Effector memory CD8-positive, alpha-beta T cell (primary cell): Measurements from ENCODE around the gene TIPARP.
"Not testable (repeated sequence)": the region's sequence is repeated elsewhere in the genome, so short reads cannot be mapped to it uniquely, and the experiment has no call there.

ENCODE experiments used
- ATAC-seq: fragments of 150-1000 bp; cut with Tn5 transposase; replicated peaks from 2 replicates; pipeline ENCODE4 v1.10.0; 2021; ENCODE audit warnings: mild to moderate bottlenecking, moderate library complexity
- DNase-seq, 3 experiments: peaks; one replicate each; pipeline ENCODE4 v3.0.0; 2021
- H3K27ac Mint-ChIP-seq, 2 donors: one replicate each; pipeline ENCODE4 v1.8.0; 2022; ENCODE audit warnings: mild to moderate bottlenecking in 2 of 2, mixed read lengths in 2 of 2, moderate library complexity in 2 of 2
- H3K27me3 Mint-ChIP-seq, 2 donors: one replicate each; pipeline ENCODE4 v1.8.0; 2022; ENCODE audit warnings: mixed read lengths in 2 of 2
- H3K36me3 Mint-ChIP-seq: one replicate; pipeline ENCODE4 v1.8.0; 2022; ENCODE audit warnings: mild to moderate bottlenecking, moderate library complexity, mixed read lengths; ENCODE audit not compliant: insufficient read depth
- H3K4me1 Mint-ChIP-seq, 2 donors: one replicate each; pipeline ENCODE4 v1.8.0; 2022; ENCODE audit warnings: low read depth in 2 of 2, mixed read lengths in 2 of 2
- H3K4me3 Mint-ChIP-seq, 2 donors: one replicate each; pipeline ENCODE4 v1.8.0; 2022; ENCODE audit warnings: mild to moderate bottlenecking in 2 of 2, mixed read lengths in 2 of 2, moderate library complexity in 2 of 2
- H3K9me3 Mint-ChIP-seq, 2 donors: one replicate each; pipeline ENCODE4 v1.8.0; 2022; ENCODE audit warnings: mixed read lengths in 2 of 2

Gene TIPARP

DNA sequence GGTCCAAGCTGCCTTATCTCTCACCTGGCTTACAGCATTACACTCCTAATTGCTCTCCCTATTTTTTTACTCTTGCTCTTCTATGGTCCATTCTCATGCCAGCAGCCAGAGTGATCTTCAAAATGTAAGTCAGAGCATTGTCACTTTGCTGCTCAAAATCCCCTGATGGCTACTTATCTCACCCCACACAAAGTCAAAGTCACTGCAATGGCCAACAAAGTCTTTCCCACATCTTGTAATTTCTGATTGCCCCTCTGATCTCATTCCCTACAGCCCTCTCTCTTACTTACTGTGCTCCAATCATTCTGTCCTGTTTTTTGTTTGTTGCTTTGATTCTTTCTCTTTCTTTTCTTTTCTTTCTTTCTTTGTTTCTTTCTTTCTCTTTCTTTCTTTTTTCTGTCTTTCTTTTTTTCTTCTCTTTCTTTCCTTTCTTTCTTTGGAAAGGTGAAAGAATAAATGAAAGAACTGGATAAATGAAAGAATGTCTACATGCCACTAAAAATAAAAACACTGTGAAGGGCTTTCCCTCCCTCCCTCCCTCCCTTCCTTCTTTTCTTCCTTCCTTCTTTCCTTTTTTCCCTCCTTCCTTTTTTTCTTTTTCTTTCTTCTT is 34.9 kb upstream of the TIPARP start:
- DNase-seq: no peak
- no peaks in the 10 kb centered on the region for H3K9me3 Mint-ChIP-seq
- H3K27ac Mint-ChIP-seq: no peak overlapping the region
- H3K27me3 Mint-ChIP-seq: no peaks in the 10 kb centered on the region
- H3K4me1 Mint-ChIP-seq: peaks cover 3 to 9% of the 10 kb centered on the region in 2 donors
- H3K36me3 Mint-ChIP-seq: no peaks in the 10 kb centered on the region
- H3K4me3 Mint-ChIP-seq: no peak overlapping the region
- ATAC-seq: no peak

DNA sequence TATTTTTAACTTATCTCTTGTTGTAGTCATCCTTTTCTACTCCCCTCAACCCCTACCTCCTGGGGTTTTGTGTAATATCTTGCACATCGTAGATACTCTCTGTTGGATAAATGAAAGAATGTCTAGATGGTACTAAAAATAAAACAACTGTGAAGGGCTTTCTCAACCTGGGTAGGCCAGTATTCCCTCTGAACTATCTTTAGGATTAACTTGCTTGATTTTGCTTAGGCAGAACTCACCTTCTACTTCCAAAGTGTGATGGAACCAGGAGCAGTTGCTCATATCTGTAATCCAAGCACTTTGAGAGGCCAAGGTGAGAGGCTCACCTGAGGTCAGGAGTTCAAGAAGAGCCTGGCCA is 32.8 kb upstream of the TIPARP start:
- ATAC-seq (no peak), DNase-seq (no peak)
- Mint-ChIP-seq H3K36me3 (no peaks in the 10 kb centered on the region), H3K9me3 (no peaks in the 10 kb centered on the region), H3K27me3 (peaks cover 0 to 8% of the 10 kb centered on the region in 2 donors), H3K4me3 (no peak overlapping the region), H3K27ac (no peak overlapping the region), H3K4me1 (peaks cover 3 to 9% of the 10 kb centered on the region in 2 donors)

DNA sequence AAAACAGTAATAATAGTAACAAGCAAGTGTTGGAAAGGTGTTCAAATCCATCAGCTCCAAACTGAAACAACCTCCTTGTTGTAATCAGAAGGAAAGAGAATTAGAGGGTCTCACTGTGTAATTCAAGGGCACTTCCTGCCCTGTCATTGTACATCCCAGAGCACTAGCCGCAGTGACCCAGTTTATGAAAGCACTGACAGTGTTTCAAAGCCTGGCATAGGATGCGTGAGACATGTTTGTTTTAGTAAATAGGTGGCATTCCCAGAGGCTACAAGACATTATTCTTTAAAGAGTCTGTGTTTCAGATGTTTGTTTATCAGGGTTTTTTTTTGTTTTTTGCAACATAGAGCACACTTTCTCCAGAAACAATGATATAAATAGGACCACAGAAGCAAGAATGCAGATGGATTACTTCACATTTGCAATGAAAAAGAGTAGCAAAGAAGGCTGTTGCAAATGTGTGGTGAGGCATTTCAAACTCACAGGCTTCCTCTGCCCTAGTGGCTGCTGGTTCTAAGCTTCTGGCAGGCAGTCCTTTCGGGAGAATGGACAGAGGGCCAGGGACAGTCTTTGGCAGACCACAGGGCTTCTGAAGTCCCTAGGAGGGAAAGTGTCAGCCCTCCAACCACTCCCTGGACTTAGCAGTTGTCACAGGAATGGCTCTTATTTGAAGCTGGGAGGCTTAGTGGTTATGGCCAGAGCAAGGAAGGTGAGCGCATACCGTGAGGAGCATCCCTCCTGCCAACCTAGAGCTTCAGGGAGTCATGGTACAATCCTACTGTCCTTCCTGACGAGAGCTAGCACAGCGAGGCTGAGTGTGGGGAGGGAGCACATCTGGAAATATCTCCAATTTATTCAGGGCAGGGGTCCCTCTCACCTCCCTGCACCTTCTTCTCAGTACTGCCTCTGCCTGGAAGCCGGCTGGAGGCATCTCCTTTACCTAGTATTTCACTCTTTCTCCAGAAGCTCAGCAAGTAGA is 31.4 kb upstream of the TIPARP start:
- Mint-ChIP-seq H3K9me3 (no peaks in the 10 kb centered on the region), H3K4me3 (peak overlapping the region; percentile 3 to 45), H3K4me1 (peaks cover 3 to 9% of the 10 kb centered on the region in 2 donors), H3K27ac (peak overlapping the region; percentile 10 to 25), H3K36me3 (no peaks in the 10 kb centered on the region), H3K27me3 (peaks cover 0 to 11% of the 10 kb centered on the region in 2 donors)
- DNase-seq: no peak
- ATAC-seq: peak; percentile 71

DNA sequence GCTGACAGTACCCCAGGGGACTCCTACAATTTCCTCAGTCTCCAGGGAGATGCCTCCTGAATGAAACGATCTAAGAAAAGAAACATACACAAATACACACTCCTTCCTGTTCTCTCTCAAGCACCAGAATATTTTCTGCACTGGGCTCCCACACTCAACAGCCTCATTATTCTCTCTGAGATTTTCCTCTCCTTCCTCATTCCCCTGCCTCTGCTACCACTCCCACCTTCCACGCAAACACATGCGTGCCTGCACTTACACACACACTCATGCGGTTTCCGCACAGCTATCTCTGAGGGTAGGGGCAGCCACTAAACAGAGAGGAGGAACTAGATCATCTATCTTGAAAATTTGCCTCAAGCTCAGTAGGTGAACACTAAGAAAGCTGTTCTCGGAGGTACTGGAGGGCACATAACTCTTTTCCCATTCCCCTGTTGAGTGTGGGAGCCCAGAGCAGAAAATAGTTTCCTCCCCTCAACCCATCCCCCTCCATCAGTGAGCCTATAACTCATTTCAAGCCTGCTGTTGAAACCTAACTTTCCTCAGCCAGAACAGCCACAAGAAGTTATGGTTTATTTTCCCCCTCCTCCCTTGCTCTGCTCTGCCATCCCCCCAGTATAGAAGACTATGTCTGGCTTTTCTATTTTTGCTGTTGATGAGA is 30.5 kb upstream of the TIPARP start:
- H3K9me3 Mint-ChIP-seq: no peaks in the 10 kb centered on the region
- peak overlapping the region; percentile 10 to 25 for H3K27ac Mint-ChIP-seq
- ATAC-seq (peak; percentile 83), DNase-seq (no peak)
- H3K27me3 Mint-ChIP-seq: peaks cover 0 to 11% of the 10 kb centered on the region in 2 donors
- H3K4me3 Mint-ChIP-seq: peak overlapping the region; percentile 2 to 45
- H3K36me3 Mint-ChIP-seq: no peaks in the 10 kb centered on the region
- H3K4me1 Mint-ChIP-seq: peaks cover 3 to 9% of the 10 kb centered on the region in 2 donors

DNA sequence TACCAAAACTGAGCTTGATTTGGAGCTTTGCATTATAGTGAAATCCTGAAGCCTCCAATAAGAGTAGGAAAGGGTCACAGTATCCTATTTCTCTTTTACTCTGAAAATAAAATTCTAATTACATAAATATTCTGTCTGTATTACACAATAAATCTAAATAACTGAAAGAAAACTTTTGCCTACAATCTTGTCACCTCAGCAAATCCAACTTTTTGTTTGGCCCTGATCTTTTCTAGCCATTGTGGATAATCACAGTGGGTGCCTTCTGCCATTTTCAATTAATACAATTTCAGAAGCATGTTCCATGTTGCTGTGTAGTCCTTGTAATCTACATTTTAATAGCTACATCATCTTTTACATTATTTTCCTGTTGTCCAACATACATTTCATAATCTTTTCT is 29.4 kb upstream of the TIPARP start:
- Mint-ChIP-seq H3K4me1 (peaks cover 3 to 9% of the 10 kb centered on the region in 2 donors), H3K4me3 (no peak overlapping the region), H3K9me3 (no peaks in the 10 kb centered on the region), H3K27me3 (peaks cover 0 to 11% of the 10 kb centered on the region in 2 donors), H3K36me3 (no peaks in the 10 kb centered on the region), H3K27ac (no peak overlapping the region)
- DNase-seq (no peak), ATAC-seq (no peak)

DNA sequence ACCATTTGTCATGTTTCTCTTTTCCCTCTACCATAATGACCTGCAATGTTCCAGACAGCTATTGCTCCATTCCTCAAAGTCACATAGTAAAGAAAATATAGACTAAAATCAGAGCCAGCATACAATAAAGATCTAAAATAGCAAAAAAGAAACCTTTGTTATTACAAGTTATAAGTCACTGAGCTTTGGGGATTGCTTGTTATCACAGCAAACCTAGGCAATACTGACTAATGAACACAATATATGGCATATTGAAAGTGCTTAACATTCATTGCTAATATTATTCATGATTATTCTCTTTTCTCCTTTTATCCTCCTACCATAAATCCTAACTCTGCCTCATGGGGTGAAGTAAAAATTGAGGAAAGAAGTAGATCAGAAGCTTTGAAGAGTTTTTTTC is 27.4 kb upstream of the TIPARP start:
- peaks cover 3 to 9% of the 10 kb centered on the region in 2 donors for H3K4me1 Mint-ChIP-seq
- H3K27ac Mint-ChIP-seq: no peak overlapping the region
- no peaks in the 10 kb centered on the region for H3K36me3 Mint-ChIP-seq
- no peak overlapping the region for H3K4me3 Mint-ChIP-seq
- DNase-seq (no peak), ATAC-seq (no peak)
- no peaks in the 10 kb centered on the region for H3K9me3 Mint-ChIP-seq
- H3K27me3 Mint-ChIP-seq: peaks cover 0 to 11% of the 10 kb centered on the region in 2 donors

DNA sequence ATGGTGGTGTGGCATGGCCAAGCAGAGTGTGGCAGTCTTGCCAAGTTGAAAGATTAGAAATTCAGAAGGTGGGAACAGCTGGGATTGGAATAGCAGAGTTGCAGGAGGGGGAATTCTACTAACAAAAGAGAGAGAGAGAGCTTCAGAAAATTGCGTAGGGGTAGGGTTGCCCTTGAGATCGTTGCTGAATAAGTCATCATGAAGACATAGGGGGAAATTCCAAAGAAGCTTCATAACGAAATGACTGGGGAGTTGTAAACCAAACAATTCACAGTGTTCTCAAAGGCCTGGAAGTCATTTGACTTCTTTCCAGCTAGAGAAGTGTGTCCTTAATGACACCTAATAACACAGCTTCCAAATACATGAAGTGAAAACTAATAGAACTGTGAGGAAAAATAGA is 26.3 kb upstream of the TIPARP start:
- H3K9me3 Mint-ChIP-seq: no peaks in the 10 kb centered on the region
- H3K36me3 Mint-ChIP-seq: no peaks in the 10 kb centered on the region
- no peak overlapping the region for H3K4me3 Mint-ChIP-seq
- peaks cover 0 to 11% of the 10 kb centered on the region in 2 donors for H3K27me3 Mint-ChIP-seq
- DNase-seq (no peak), ATAC-seq (no peak)
- H3K4me1 Mint-ChIP-seq: peaks cover 3 to 6% of the 10 kb centered on the region in 2 donors
- no peak overlapping the region for H3K27ac Mint-ChIP-seq

DNA sequence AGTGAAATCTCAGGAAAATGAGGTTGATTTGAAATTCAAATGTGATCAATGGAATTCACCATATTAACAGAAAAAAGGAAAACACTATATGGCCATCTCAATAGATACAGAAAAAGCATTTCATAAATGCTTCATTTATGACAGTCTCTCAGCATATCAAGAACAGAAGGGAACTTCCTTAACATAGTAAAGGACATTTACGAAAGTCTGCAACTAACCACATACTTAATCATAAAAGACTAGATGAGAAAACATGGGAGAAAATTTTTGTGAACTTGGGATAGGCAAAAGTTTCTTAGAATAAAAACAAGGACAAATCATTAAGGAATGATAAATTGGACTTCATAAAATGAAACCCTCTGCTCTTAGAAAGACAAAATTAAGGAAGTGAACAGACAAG is 24.7 kb upstream of the TIPARP start:
- H3K4me1 Mint-ChIP-seq: no peaks in the 10 kb centered on the region
- H3K4me3 Mint-ChIP-seq: no peak overlapping the region
- ATAC-seq: no peak
- no peak for DNase-seq
- H3K27me3 Mint-ChIP-seq: peaks cover 0 to 20% of the 10 kb centered on the region in 2 donors
- no peak overlapping the region for H3K27ac Mint-ChIP-seq
- H3K9me3 Mint-ChIP-seq: no peaks in the 10 kb centered on the region
- no peaks in the 10 kb centered on the region for H3K36me3 Mint-ChIP-seq

DNA sequence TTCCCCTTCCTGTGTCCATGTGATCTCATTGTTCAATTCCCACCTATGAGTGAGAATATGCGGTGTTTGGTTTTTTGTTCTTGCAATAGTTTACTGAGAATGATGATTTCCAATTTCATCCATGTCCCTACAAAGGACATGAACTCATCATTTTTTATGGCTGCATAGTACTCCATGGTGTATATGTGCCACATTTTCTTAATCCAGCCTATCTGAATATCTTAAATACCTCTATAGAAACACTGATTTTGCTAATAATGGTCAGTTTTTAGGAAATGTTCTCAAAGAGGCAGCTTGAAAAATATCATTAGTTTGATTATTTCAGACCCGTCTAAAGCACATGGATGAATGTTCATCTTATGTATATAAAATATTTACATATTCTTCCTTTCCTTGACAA is 21.7 kb upstream of the TIPARP start:
- H3K9me3 Mint-ChIP-seq, DNase-seq, H3K4me1 Mint-ChIP-seq, H3K27ac Mint-ChIP-seq, H3K4me3 Mint-ChIP-seq, ATAC-seq, H3K36me3 Mint-ChIP-seq: not testable (repeated sequence)
- peaks cover 0 to 13% of the 10 kb centered on the region in 2 donors for H3K27me3 Mint-ChIP-seq

DNA sequence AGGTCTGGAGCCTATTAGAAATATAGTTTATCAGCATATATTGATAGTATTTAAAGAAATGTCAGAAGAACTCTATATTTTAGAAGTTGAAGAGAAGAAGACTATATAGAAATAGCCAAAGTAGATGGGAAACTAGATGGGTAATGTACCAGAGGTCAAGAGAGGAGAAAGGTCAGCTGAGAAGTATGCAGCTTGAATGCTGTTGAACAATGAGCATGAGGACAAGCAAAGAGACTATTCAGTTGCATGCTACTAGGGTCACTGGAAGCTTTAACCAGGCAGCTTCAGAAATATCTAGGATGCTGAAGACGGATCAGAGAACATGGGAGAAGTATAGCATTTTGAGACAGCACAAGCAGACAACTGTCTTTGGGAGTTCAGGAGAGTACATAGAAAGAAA is 19.6 kb upstream of the TIPARP start:
- DNase-seq (no peak), ATAC-seq (no peak)
- Mint-ChIP-seq H3K9me3 (no peaks in the 10 kb centered on the region), H3K4me1 (no peaks in the 10 kb centered on the region), H3K4me3 (no peak overlapping the region), H3K27me3 (peaks cover 0 to 13% of the 10 kb centered on the region in 2 donors), H3K36me3 (no peaks in the 10 kb centered on the region), H3K27ac (no peak overlapping the region)

DNA sequence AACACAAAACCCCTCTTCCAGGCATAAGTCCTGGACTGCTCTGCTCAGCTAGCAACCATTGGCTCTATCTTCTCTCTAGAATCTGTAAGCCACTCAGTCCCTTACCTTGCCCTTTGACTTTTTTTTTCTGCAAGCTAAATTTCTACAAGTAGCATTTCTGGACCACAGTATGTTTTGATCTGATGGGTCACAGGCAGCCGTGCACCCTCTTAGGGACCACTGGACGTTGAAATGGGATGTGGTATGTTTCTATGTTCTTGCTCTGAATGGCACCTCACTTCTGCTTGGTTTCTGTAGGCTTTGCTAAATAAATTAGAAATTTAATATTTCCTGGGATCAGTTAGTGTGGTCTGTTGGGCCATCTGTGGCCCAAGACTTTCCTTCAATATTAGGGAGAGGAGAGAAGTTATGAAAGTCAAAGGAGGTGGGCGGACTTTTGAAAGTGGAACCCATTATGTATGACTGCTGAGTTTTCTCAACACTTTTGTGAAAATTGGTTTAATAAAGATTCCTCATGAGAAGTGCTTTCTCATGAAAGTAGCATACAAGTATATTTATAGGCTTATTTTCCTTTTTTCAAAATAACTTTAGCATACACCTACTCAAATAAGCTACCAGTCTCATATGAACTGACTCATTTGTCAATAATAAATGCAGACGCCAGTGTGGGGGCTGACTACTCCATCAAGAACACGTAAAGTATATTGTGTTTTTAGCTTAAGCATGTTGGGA is 18.4 kb upstream of the TIPARP start:
- DNase-seq (no peak), ATAC-seq (no peak)
- no peak overlapping the region for H3K4me3 Mint-ChIP-seq
- peaks cover 0 to 13% of the 10 kb centered on the region in 2 donors for H3K27me3 Mint-ChIP-seq
- no peaks in the 10 kb centered on the region for H3K36me3 Mint-ChIP-seq
- no peaks in the 10 kb centered on the region for H3K9me3 Mint-ChIP-seq
- H3K4me1 Mint-ChIP-seq: no peaks in the 10 kb centered on the region
- H3K27ac Mint-ChIP-seq: no peak overlapping the region

DNA sequence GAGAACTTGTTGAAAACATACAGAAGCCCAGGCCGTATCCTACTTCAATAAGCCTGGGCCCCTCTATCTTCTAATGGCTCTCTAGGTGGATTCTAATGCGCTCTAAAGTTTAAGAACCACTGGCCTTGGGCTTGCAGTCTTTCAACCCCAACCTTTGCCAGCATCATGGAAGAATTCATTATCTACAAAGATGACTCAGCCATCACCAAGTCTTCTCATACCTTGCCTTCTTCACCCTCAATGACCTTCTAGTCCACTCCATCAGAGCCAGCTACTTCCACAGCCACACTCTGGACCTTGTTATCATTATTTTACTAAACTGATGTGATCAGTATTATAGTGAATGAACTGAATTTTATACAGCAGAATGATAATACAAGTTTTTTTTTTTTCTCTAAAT is 16.9 kb upstream of the TIPARP start:
- Mint-ChIP-seq H3K27me3 (peaks cover 0 to 13% of the 10 kb centered on the region in 2 donors), H3K4me1 (peaks cover 0 to 2% of the 10 kb centered on the region in 2 donors), H3K27ac (peak overlapping the region in 1 of 2 donors; percentile 14), H3K36me3 (no peaks in the 10 kb centered on the region), H3K4me3 (no peak overlapping the region), H3K9me3 (no peaks in the 10 kb centered on the region)
- ATAC-seq: no peak
- DNase-seq: no peak
